C1 segment of cervical spinal cord (tissue), 14 donors: ENCODE results near the gene ACVR1B.
A peak's percentile ranks its signal among the peaks of the same experiment; 100 is the strongest.

Experiments used
- DNase-seq, 14 donors: peaks; one replicate each; lab custom pipeline; 2025; lab: John Stamatoyannopoulos, UW

ACVR1B gene

DNA sequence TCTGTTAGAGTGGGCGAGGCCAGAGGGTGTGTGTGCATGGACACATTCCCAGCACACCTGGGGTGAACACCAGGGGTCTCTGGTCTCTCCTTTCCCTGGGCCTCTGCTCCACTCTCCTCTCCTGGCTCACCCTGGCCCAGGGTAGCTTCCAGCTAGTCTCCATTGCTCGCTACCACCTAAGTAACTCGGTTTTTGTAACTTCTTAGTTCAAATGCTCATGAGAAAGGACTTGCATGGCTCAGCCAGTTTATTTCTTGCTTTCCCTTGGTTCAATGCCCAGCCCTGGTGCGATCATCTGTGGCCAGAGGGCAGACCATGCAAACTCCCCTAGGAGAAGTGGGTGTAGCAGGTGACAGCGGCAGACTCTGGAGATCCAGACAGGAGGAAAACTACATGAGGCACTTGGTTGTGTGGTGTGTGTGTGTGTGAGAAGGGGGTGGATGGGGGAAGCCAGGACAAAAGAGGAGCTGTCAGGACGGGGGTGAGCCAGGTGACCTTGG lies 8.9 kb upstream of the ACVR1B start:
- DNase-seq, result no peak

- no peak for DNase-seq
Measured at GRCh38 chr12:51943346-51943745, 8.2 kb upstream of the ACVR1B start.

- DNase-seq, result no peak
Measured at GRCh38 chr12:51944608-51945233, 6.8 kb upstream of the ACVR1B start.

DNA sequence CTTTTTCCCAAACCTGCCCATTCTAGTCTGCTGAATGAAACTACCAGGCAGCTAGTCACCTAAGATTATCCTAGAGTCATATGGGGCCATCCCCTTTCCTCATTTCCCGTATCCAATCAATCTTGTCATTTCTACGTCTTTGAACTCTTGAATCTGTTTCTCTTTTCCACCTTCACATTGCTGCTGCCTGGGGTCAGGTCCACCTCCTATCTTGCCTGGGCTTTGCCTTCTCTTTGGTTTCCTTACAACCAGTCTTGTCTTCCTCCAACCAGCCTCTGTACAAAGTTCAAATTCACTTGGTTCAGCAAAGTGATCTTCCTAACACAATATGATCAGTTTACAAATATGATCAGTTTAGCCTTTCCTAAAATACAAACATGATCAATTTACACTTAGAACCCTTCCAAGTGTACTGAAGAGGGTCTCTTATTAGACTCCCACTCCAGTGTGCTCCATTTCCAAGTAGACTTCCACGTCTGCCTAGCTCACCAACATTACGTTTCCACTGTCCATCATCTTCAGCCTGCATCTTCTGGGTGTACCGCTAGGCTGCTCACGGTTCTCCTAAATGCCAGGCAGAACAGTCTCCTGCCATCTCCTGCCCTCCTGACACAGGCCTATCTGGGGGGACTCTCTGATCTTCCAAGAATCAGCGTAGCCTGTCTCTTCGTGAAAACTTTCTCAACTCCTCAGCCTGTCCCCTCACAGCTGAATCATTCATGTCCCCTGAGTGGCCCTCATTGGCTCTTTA lies 4.1 kb upstream of the ACVR1B start:
- DNase-seq, result no peak

DNA sequence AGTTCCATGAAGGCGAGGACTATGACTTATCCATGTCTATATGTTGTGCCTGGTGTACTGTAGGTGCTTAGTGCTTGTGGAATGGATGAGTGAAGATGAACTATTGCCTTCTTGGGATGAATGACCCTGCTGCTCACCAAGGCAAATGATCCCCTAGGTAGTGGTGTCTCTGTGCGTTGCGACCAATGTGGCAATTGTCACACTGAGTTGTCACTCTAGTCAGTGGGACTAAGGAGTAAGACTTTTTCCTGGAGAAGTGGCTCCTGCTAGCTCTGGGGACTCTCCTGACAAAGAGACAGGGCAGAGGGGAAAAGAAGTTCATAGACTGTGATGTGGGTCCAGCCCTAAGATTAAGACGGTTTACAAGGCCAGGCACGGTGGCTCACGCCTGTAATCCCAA lies 3.4 kb upstream of the ACVR1B start:
- no peak for DNase-seq

DNA sequence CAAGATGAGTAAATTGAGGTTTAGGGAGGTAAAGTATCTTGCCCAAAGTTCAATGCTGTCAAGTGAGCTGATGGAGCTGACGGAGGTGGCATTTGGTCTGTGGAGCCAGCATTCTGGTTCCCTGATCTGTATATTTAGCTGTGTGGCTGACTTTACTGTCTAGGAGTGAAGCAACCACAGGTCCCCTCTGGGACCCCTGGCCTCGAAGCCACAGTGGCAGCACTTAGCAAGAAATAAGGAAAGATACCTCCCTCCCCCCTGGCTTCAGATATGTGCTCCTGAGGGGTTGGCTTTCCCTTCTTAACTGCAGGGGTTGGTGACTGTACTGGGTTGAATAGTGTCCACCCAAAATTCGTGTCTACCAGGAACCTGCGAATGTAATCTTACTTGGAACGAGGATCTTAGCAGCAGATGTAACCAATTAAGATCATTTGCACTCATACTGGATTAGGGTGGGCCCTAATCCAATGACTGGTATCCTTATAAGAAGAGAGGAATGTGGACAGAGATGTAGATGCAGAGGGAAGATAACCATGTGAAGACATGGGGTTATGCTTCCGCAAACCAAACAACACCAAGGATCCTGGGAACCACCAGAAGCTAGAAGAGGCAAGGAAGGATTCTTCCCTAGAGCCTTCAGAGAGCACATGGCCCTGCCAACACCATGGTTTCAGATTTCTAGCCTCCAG lies 2.0 kb upstream of the ACVR1B start:
- no peak for DNase-seq

DNA sequence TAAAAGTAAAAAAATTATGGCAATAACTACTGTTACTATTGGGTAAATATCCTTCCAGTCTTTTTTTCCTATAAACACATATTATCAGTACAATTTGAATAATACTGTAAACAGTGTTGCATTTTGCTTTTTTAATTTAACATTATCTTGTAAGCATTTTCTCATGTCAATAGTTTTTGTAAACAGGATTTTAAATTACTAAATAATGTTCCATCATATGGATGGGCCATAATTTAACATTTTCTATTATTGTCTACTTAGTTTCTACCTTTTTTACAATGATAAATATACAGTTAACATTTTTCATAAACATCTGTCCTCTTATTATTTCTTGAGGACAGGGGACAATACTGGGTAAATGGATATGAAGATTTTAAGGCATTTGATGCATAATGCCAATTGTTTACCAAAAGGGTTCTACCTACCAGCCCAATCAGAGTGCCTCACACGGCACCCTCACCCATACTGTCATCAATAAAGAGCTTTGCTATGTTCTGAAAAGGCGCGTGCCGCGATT lies 759 bp upstream of the ACVR1B start:
- no peak for DNase-seq

GRCh38 chr12:51951843-51952722 lies 584 bp downstream of the ACVR1B start:
- DNase-seq, result peak in 7 of 14 donors; percentile 11 to 62 (median 37)

GRCh38 chr12:51953089-51953488 lies 1.6 kb downstream of the ACVR1B start:
- DNase-seq, result peak in 2 of 14 donors; percentile 6 to 48

- DNase-seq, result peak in 1 of 14 donors; percentile 7
Measured at GRCh38 chr12:51953864-51954263, 2.4 kb downstream of the ACVR1B start.

GRCh38 chr12:51954561-51955361 lies 3.3 kb downstream of the ACVR1B start:
- peak in 1 of 14 donors; percentile 36 for DNase-seq

- no peak for DNase-seq
Measured at GRCh38 chr12:51955702-51956101, 4.2 kb downstream of the ACVR1B start.

DNA sequence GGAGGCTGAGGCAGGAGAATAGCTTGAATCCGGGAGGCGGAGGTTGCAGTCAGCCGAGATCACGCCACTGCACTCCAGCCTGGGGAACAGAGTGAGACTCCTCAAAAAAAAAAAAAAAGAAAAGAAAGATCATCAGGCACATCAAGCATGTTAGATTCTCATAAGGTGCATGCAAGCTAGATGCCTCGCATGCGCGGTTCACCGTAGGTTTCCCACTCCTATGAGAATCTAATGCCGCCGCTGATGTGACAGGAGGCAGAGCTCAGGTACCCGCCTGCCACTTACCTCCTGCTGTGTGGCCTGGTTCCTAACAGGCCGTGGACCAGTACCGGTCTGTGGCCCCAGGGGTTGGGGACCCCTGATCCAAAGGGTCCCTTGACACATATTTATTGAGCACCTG lies 7.0 kb downstream of the ACVR1B start:
- DNase-seq, result no peak

DNA sequence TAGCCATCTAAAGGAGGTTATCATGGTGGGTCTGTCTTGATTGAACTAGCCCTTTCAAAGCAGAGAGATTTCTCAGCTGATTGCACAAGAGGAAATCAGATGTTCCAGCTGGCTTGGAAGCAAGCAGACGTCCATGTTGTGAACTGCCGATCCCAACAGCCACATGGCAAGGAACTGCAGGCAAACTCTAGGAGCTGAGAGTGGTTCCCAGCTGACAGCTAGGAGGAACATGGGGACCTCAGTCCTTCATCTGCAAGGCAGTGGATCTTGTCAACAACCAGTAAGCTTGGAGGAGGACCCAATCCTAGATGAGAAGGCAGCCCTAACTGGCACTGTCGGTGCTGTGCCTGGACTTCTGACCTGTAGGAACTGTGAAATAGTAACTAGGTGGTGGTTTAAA lies 7.7 kb downstream of the ACVR1B start:
- no peak for DNase-seq

GRCh38 chr12:51959921-51960320 lies 8.4 kb downstream of the ACVR1B start:
- no peak for DNase-seq

GRCh38 chr12:51960488-51960887 lies 9.0 kb downstream of the ACVR1B start:
- DNase-seq, result no peak

DNA sequence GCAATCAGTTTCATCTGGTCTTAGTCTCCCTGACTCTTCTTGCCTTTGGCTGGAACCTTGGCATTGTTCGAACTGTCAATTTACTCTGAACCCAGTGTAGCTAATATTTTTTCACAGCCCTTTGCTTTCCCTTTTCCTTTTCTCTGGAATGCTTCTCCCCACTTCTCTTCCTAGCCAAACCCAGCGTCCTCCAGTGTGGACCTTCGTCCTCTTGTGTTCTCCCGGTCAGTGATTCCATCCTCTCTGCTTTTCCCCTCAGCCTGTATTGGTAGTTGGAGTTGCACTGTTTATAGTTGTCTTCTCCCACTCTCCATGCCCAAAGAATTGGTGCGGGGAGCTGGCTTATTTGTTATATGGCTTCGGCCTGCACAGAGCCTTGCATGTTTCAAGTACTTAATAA lies 9.4 kb downstream of the ACVR1B start:
- DNase-seq, result no peak

- DNase-seq, result no peak
Measured at GRCh38 chr12:51961834-51962233, 10.3 kb downstream of the ACVR1B start.

DNA sequence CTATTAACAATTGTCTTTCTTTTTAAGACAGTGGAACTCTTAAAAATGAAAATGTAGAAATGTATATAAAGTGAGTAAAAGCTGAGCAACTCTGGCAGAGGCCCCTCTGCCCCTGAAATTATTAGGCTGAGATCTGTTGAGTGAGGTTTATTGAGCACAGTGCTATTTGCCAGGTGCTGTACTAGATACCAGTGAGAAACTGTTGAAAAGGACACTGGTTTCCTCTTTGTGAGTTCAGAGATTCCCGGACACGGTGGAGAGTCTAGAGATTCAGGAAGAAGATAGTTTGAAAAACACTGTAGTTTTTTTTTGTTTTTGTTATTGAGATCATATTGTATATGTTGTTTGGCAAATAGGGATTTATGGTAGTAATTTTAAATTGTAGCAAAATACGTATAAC lies 11.2 kb downstream of the ACVR1B start:
- no peak for DNase-seq

DNA sequence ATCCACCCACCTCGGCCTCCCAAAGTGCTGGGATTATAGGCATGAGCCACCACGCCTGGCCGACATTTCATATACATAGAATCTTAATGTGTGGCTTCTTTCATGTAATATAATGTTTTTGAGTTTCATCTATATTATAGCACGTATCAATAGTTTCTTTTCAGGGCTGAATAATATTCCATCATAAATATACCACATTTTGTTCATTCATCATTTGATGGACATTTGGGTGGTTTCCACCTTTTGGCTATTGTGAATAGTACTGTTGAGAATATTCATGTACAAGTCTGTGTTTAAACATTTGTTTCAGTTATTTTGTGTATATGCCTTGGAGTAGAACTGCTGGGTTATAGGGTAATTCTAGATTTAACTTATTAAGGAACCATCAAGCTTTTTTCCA lies 12.0 kb downstream of the ACVR1B start:
- DNase-seq, result no peak

DNA sequence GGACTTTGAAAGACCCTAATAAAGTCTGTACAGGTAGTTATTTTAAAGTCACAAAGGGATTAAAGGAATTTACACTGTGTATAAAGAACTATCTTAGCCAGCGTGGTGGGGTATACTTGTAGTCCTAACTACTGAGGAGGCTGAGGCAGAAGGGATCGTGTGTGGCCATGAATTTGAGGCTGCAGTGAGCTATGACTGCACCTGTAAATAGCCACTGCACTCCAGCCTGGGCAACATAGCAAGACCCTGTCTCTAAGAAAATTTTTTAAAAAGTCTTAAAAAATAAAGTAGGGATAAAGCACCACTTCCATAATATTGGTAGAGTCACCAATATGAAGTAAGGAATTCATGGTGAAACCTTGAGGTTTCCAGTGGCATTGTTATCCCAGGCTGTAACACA lies 18.1 kb downstream of the ACVR1B start:
- no peak for DNase-seq
